ENCODE measurements around the gene HSD3B7. TPM values are rescaled to one million over a fixed set of nuclear protein-coding genes. Genes with fewer than 3 reads are reported as not detected.

Gene HSD3B7
- total and polyA plus RNA-seq, 10 of the 15 experiments (the other 5 are each of a cell fraction or from before 2014, with no cell fraction given): 0.18 to 1.8 (median 0.48) TPM; not detected in 1

DNA sequence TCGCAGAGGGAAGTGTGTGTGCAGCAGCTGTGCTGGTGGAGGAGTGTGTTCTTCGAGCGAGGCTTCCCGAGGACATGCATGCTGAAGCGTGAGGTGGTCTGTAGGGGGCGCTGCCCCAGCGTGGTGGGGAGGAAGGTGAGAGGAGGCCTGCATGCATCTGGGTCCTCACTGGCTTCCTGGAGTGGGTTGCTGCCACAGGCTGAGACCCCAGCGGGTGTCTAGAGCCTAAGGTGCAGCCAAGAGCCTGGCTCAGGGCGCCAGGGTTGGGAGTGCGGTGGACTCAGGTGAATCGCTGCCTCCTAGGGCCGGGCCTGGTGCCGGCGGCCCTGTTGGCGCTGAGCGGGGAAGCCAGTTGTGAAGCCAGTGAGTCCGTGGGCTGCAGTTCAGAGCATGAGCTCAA lies 7.5 kb upstream of the HSD3B7 start:
- Histone ChIP-seq H3K27me3 (replicated peaks in 1 of 2; ENCODE audit: control insufficient read depth in 2 of 2, insufficient read depth in 2 of 2, low read length in 1 of 2) (no peaks in the 10 kb centered on the region), H4K20me1 (ENCODE audit: control insufficient read depth, insufficient read depth) (no peaks in the 10 kb centered on the region), H2AFZ (ENCODE audit: control insufficient read depth, low read depth, low read length) (no peak overlapping the region), H3K27ac (ENCODE audit: control insufficient read depth, insufficient read depth) (no peak overlapping the region), H3K36me3 (ENCODE audit: control insufficient read depth in 2 of 2, insufficient read depth in 2 of 2, low read length in 1 of 2) (peaks cover 15 to 31% of the 10 kb centered on the region in 2 experiments; a peak in 3 of 4 replicates), H3K9ac (ENCODE audit: control insufficient read depth, insufficient read depth, low read length) (no peak overlapping the region), H3K4me3 (no peak overlapping the region), H3K79me2 (ENCODE audit: control insufficient read depth, insufficient read depth, low read length) (no peaks in the 10 kb centered on the region), H3K9me3 (replicated peaks; ENCODE audit: control insufficient read depth, insufficient read depth, low read length) (no peaks in the 10 kb centered on the region), H3K4me2 (ENCODE audit: control insufficient read depth, insufficient read depth) (no peak overlapping the region), H3K4me1 (ENCODE audit: control insufficient read depth, insufficient read depth, low read length) (no peaks in the 10 kb centered on the region)
- 84% methylated on average over 17 of the region's 17 CpGs for WGBS (ENCODE audit: insufficient coverage, insufficient replicate concordance, low lambda C conversion rate, missing lambda C conversion rate)
- ChIA-PET POLR2A (no interaction called here), SMC1A (ENCODE audit: uncharacterized antibody, unreplicated experiment) (interaction anchor here (1.0 kb wide), 1 partner anchor 165 kb away, joined by 3 read pairs; no protein-coding TSS in a partner anchor), RAD21 (ENCODE audit: unreplicated experiment) (no interaction called here), CTCF (interaction anchor here (1.2 kb wide), 1 partner anchor 165 kb away, joined by 4 read pairs; no protein-coding TSS in a partner anchor)
- TF ChIP-seq SMAD5 (IDR thresholded peaks at IDR 0.05; ENCODE audit: low read depth): no peak
- TF ChIP-seq, protein P1, sequence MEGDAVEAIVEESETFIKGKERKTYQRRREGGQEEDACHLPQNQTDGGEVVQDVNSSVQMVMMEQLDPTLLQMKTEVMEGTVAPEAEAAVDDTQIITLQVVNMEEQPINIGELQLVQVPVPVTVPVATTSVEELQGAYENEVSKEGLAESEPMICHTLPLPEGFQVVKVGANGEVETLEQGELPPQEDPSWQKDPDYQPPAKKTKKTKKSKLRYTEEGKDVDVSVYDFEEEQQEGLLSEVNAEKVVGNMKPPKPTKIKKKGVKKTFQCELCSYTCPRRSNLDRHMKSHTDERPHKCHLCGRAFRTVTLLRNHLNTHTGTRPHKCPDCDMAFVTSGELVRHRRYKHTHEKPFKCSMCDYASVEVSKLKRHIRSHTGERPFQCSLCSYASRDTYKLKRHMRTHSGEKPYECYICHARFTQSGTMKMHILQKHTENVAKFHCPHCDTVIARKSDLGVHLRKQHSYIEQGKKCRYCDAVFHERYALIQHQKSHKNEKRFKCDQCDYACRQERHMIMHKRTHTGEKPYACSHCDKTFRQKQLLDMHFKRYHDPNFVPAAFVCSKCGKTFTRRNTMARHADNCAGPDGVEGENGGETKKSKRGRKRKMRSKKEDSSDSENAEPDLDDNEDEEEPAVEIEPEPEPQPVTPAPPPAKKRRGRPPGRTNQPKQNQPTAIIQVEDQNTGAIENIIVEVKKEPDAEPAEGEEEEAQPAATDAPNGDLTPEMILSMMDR (IDR thresholded peaks at IDR 0.05 in 2 of 3, conservative IDR thresholded peaks at IDR 0.05 in 1 of 3; ENCODE audit: control insufficient read depth in 2 of 3, extremely low read depth in 1 of 3, insufficient read depth in 1 of 3, low read depth in 3 of 3, low read length in 3 of 3): peak; percentile 9 to 37 (median 32); a peak in 4 of 6 replicates
- ATAC-seq (0 out of 3 replicates have a peak, but pooled peaks have one; percentile 29), DNase-seq (ENCODE audit: low read depth, low spot score) (no peak), FAIRE-seq (no peak)
- in situ Hi-C loops (cut with MboI) (loop anchor here (25.0 kb wide), 1 partner anchor 460 kb away; the partner anchor contains the start of genes COX6A2 and ZNF843), intact Hi-C loops (cut with micrococcal nuclease; ENCODE audit: unreplicated experiment) (no loop called here)
- BruUV-seq (replicated peaks): no TSS peak

DNA sequence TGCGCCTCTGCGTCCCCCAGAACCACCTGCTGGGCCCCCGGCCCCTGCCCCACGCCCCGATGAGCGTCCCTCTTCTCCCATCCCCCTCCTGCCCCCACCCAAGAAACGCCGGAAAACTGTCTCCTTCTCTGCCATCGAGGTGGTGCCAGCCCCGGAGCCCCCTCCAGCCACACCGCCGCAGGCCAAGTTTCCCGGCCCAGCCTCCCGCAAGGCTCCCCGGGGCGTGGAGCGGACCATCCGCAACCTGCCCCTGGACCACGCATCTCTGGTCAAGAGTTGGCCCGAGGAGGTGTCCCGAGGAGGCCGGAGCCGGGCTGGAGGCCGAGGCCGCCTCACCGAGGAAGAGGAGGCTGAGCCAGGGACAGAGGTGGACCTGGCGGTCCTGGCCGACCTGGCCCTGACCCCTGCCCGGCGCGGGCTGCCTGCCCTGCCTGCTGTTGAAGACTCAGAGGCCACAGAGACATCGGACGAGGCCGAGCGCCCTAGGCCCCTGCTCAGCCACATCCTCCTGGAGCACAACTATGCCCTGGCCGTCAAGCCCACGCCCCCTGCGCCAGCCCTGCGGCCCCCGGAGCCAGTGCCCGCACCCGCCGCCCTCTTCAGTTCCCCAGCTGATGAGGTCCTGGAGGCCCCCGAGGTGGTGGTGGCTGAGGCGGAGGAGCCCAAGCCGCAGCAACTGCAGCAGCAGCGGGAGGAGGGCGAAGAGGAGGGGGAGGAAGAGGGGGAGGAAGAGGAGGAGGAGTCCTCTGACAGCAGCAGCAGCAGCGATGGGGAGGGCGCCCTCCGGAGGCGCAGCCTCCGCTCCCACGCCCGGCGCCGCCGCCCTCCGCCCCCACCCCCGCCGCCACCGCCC lies 5.6 kb upstream of the HSD3B7 start:
- no peaks in the 10 kb centered on the region for H3K27me3 ChIP-seq (replicated peaks in 1 of 2; ENCODE audit: control insufficient read depth in 2 of 2, insufficient read depth in 2 of 2, low read length in 1 of 2)
- intact Hi-C loops (cut with micrococcal nuclease; ENCODE audit: unreplicated experiment) (no loop called here), in situ Hi-C loops (cut with MboI) (loop anchor here (25.0 kb wide), 1 partner anchor 458 kb away; the partner anchor contains the start of genes COX6A2 and ZNF843)
- no peaks in the 10 kb centered on the region for H4K20me1 ChIP-seq (ENCODE audit: control insufficient read depth, insufficient read depth)
- ChIA-PET CTCF (no interaction called here), POLR2A (no interaction called here), RAD21 (ENCODE audit: unreplicated experiment) (no interaction called here), SMC1A (ENCODE audit: uncharacterized antibody, unreplicated experiment) (no interaction called here)
- H3K4me1 ChIP-seq (ENCODE audit: control insufficient read depth, insufficient read depth, low read length): no peaks in the 10 kb centered on the region
- no TSS peak for BruUV-seq (replicated peaks)
- H3K27ac ChIP-seq (ENCODE audit: control insufficient read depth, insufficient read depth): no peak overlapping the region
- WGBS (ENCODE audit: insufficient coverage, insufficient replicate concordance, low lambda C conversion rate, missing lambda C conversion rate): 97% methylated on average over 40 of the region's 62 CpGs
- TF ChIP-seq, protein P2, sequence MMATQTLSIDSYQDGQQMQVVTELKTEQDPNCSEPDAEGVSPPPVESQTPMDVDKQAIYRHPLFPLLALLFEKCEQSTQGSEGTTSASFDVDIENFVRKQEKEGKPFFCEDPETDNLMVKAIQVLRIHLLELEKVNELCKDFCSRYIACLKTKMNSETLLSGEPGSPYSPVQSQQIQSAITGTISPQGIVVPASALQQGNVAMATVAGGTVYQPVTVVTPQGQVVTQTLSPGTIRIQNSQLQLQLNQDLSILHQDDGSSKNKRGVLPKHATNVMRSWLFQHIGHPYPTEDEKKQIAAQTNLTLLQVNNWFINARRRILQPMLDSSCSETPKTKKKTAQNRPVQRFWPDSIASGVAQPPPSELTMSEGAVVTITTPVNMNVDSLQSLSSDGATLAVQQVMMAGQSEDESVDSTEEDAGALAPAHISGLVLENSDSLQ (IDR thresholded peaks at IDR 0.05): no peak
- no peak for TF ChIP-seq LARP7 (IDR thresholded peaks at IDR 0.05)
- TF ChIP-seq NFYA (IDR thresholded peaks at IDR 0.05; ENCODE audit: borderline replicate concordance, low read depth, low read length): no peak
- no peak for TF ChIP-seq SRF (IDR thresholded peaks at IDR 0.05; ENCODE audit: low read depth in 2 of 2, low read length in 2 of 2)
- no peak for TF ChIP-seq ZNF622 (IDR thresholded peaks at IDR 0.05)
- TF ChIP-seq FOXM1 (IDR thresholded peaks at IDR 0.05; ENCODE audit: low read depth, low read length): no peak
- TF ChIP-seq, protein P3, sequence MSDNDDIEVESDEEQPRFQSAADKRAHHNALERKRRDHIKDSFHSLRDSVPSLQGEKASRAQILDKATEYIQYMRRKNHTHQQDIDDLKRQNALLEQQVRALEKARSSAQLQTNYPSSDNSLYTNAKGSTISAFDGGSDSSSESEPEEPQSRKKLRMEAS (IDR thresholded peaks at IDR 0.05; ENCODE audit: low read depth, low read length): no peak
- TF ChIP-seq, protein P4, sequence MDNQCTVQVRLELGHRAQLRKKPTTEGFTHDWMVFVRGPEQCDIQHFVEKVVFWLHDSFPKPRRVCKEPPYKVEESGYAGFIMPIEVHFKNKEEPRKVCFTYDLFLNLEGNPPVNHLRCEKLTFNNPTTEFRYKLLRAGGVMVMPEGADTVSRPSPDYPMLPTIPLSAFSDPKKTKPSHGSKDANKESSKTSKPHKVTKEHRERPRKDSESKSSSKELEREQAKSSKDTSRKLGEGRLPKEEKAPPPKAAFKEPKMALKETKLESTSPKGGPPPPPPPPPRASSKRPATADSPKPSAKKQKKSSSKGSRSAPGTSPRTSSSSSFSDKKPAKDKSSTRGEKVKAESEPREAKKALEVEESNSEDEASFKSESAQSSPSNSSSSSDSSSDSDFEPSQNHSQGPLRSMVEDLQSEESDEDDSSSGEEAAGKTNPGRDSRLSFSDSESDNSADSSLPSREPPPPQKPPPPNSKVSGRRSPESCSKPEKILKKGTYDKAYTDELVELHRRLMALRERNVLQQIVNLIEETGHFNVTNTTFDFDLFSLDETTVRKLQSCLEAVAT (IDR thresholded peaks at IDR 0.05): no peak
- no peak for TF ChIP-seq ZNF207 (IDR thresholded peaks at IDR 0.05; ENCODE audit: borderline replicate concordance)
- no peaks in the 10 kb centered on the region for H3K9me3 ChIP-seq (replicated peaks; ENCODE audit: control insufficient read depth, insufficient read depth, low read length)
- no peak for DNase-seq (ENCODE audit: low read depth, low spot score)
- no peak for FAIRE-seq
- H3K79me2 ChIP-seq (ENCODE audit: control insufficient read depth, insufficient read depth, low read length): no peaks in the 10 kb centered on the region
- H3K36me3 ChIP-seq (ENCODE audit: control insufficient read depth in 2 of 2, insufficient read depth in 2 of 2, low read length in 1 of 2): peaks cover 6 to 32% of the 10 kb centered on the region in 2 experiments; a peak in 3 of 4 replicates
- H3K9ac ChIP-seq (ENCODE audit: control insufficient read depth, insufficient read depth, low read length): no peak overlapping the region
- H3K4me2 ChIP-seq (ENCODE audit: control insufficient read depth, insufficient read depth): no peak overlapping the region
- ATAC-seq: no peak
- no peak overlapping the region for H3K4me3 ChIP-seq
- H2AFZ ChIP-seq (ENCODE audit: control insufficient read depth, low read depth, low read length): no peak overlapping the region
